ENCODE data around the gene MEF2D. TPM values are rescaled to one million over a fixed set of nuclear protein-coding genes. Genes with fewer than 3 reads are reported as not detected.

Gene MEF2D
- total and polyA plus RNA-seq, 3 donors from 2014 or later: 34.4 to 113 (median 96.8) TPM

DNA sequence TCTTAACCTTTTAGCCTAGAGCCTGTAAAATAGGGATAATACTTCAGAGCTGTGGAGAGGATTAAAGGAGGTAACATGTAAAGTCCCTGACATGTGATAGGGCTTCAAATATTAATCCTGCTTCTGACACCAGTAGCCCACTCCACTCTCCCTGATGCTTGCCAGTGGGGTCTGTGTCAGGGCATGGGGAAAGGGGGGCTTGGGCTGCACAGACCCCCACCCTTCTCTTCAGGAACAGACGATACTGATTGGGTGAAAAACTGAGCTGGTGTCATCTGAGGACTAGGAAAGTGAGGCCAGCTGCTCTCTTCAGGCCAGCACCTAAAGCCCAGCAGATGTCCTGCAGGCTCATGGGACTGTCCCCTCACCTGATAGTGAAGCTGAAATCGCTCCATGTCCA lies 27.0 kb upstream of the MEF2D start:
- Histone ChIP-seq H3K27ac (no peak overlapping the region), H3K4me3 (no peak overlapping the region), H3K36me3 (ENCODE audit: low read depth, missing control alignments) (no peaks in the 10 kb centered on the region), H3K4me1 (peaks cover 7% of the 10 kb centered on the region), H3K27me3 (no peaks in the 10 kb centered on the region), H3K9me3 (no peaks in the 10 kb centered on the region)
- intact Hi-C loops (cut with DNase I; ENCODE audit: low total_unique reads): no loop called here
- DNase-seq: no peak
- 91 to 94% methylated on average over 2 of the region's 2 CpGs for WGBS, 2 donors
- TF ChIP-seq POLR2A (IDR thresholded peaks at IDR 0.05) (no peak), CTCF (IDR thresholded peaks at IDR 0.05) (no peak)

- no peak for TF ChIP-seq CTCF (IDR thresholded peaks at IDR 0.05)
- no peak for TF ChIP-seq POLR2A (IDR thresholded peaks at IDR 0.05)
- no peaks in the 10 kb centered on the region for H3K36me3 ChIP-seq (ENCODE audit: low read depth, missing control alignments)
- intact Hi-C loops (cut with DNase I; ENCODE audit: low total_unique reads): no loop called here
- WGBS, 2 donors: 82 to 87% methylated on average over 2 of the region's 2 CpGs
- H3K27me3 ChIP-seq: no peaks in the 10 kb centered on the region
- no peaks in the 10 kb centered on the region for H3K9me3 ChIP-seq
- H3K27ac ChIP-seq: no peak overlapping the region
- no peak for DNase-seq
- peaks cover 7% of the 10 kb centered on the region for H3K4me1 ChIP-seq
- H3K4me3 ChIP-seq: no peak overlapping the region
These were observed 25.4 kb upstream of the MEF2D start for GRCh38 chr1:156525856-156526489.

GRCh38 chr1:156525071-156525501 lies 24.5 kb upstream of the MEF2D start:
- no peak overlapping the region for H3K27ac ChIP-seq
- no peaks in the 10 kb centered on the region for H3K27me3 ChIP-seq
- H3K36me3 ChIP-seq (ENCODE audit: low read depth, missing control alignments): no peaks in the 10 kb centered on the region
- DNase-seq: no peak
- TF ChIP-seq CTCF (IDR thresholded peaks at IDR 0.05): no peak
- TF ChIP-seq POLR2A (IDR thresholded peaks at IDR 0.05): no peak
- peaks cover 7% of the 10 kb centered on the region for H3K4me1 ChIP-seq
- 35 to 40% methylated on average over 6 of the region's 6 CpGs for WGBS, 2 donors
- no peak overlapping the region for H3K4me3 ChIP-seq
- no peaks in the 10 kb centered on the region for H3K9me3 ChIP-seq
- intact Hi-C loops (cut with DNase I; ENCODE audit: low total_unique reads): no loop called here

- intact Hi-C loops (cut with DNase I; ENCODE audit: low total_unique reads): no loop called here
These were observed 23.9 kb upstream of the MEF2D start for GRCh38 chr1:156524481-156524869.

DNA sequence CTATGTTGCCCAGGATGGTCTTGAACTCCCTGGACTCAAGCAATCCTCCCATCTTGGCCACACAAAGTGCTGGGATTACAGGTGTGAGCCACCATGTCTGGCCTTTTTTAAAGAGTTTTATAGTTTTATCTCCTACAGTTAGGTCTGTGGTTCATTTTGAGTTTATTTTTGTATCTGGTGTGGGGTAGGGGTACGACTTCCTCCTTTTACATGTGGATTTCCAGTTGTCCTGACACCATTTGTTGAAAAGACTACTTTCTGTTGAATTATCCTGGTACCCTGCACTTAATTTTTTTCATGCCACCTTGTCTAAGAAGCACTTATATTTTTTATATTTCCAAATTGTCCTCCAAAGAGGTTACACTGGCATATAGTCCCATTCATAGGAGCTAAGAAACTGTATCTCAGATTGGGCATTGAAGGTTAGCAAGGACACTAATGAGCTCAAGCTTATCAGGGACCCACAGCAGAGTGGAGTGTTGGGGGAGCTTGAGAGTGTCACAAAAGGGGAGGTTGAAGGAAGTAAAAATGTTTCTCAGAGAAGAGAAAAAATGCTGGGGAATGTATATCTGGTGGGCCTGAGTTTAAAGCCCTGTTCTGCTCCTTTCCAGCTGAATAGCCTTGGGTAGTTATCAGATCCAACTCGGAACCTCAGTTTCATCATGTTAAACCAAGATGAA lies 23.4 kb upstream of the MEF2D start:
- Histone ChIP-seq H3K4me3 (no peak overlapping the region), H3K27me3 (no peaks in the 10 kb centered on the region), H3K36me3 (ENCODE audit: low read depth, missing control alignments) (no peaks in the 10 kb centered on the region), H3K9me3 (no peaks in the 10 kb centered on the region), H3K4me1 (peaks cover 7% of the 10 kb centered on the region), H3K27ac (no peak overlapping the region)
- WGBS, 2 donors: 76 to 85% methylated on average over 2 of the region's 2 CpGs
- no peak for DNase-seq
- no peak for TF ChIP-seq CTCF (IDR thresholded peaks at IDR 0.05)
- TF ChIP-seq POLR2A (IDR thresholded peaks at IDR 0.05): no peak
- intact Hi-C loops (cut with DNase I; ENCODE audit: low total_unique reads): no loop called here

More at GRCh38 chr1:156524481-156524869, 23.9 kb upstream of the MEF2D start:
- H3K27ac ChIP-seq: no peak overlapping the region
- H3K9me3 ChIP-seq: no peaks in the 10 kb centered on the region
- no peak for TF ChIP-seq POLR2A (IDR thresholded peaks at IDR 0.05)
- no peaks in the 10 kb centered on the region for H3K27me3 ChIP-seq
- H3K4me1 ChIP-seq: peaks cover 7% of the 10 kb centered on the region
- no peak overlapping the region for H3K4me3 ChIP-seq
- 73 to 92% methylated on average over 3 of the region's 3 CpGs for WGBS, 2 donors
- H3K36me3 ChIP-seq (ENCODE audit: low read depth, missing control alignments): no peaks in the 10 kb centered on the region
- no peak for DNase-seq

Data from testis (tissue), 3 donors.